RWPE2 (cell line): ENCODE results near the gene DDAH1.
A peak's percentile ranks its signal among the peaks of the same experiment; 100 is the strongest.

Experiments used
- ATAC-seq: fragments of 200-7000 bp; cut with Tn5 transposase; 3 replicates; pipeline ENCODE4 v1.9.1; 2021; ENCODE audit warnings: low read depth
- DNase-seq: peaks from one replicate; pipeline ENCODE4 v3.0.0-alpha.2; 2020; ENCODE audit warnings: low spot score
- H3K27ac ChIP-seq: fragments of 450-650 bp; 2 replicates; pipeline ENCODE4 v1.5.1; 2017; ENCODE audit warnings: mild to moderate bottlenecking; ENCODE audit not compliant: poor library complexity, severe bottlenecking
- H3K27me3 ChIP-seq: fragments of 250-450 bp; sonication (Bioruptor Pico); 2 replicates; pipeline ENCODE4 v1.5.1; 2021; ENCODE audit warnings: mild to moderate bottlenecking, moderate library complexity; ENCODE audit not compliant: insufficient read depth, poor library complexity, severe bottlenecking
- H3K36me3 ChIP-seq: fragments of 250-450 bp; sonication (Bioruptor Pico); 2 replicates; pipeline ENCODE4 v1.5.1; 2020; ENCODE audit warnings: low read depth, mild to moderate bottlenecking, moderate library complexity
- H3K4me1 ChIP-seq: fragments of 250-450 bp; sonication (Bioruptor Pico); 2 replicates; pipeline ENCODE4 v1.5.1; 2021; ENCODE audit warnings: mild to moderate bottlenecking, moderate library complexity; ENCODE audit not compliant: insufficient read depth, poor library complexity, severe bottlenecking
- H3K4me3 ChIP-seq: fragments of 250-450 bp; sonication (Bioruptor Pico); 2 replicates; pipeline ENCODE4 v1.5.1; 2021; ENCODE audit warnings: mild to moderate bottlenecking, moderate library complexity; ENCODE audit not compliant: severe bottlenecking
- H3K9me3 ChIP-seq: fragments of 250-450 bp; sonication (Bioruptor Pico); 2 replicates; pipeline ENCODE4 v1.5.1; 2021; ENCODE audit warnings: mild to moderate bottlenecking, moderate library complexity; ENCODE audit not compliant: severe bottlenecking
- CTCF ChIP-seq: fragments of 450-650 bp; IDR thresholded peaks from one replicate; pipeline ENCODE4 v1.5.1; 2017; ENCODE audit warnings: mild to moderate bottlenecking, moderate library complexity; ENCODE audit not compliant: poor library complexity, severe bottlenecking

DDAH1 gene

GRCh38 chr1:85326336-85326735, 138.6 kb downstream of the DDAH1 start:
- Histone ChIP-seq H3K27me3 (no peaks in the 10 kb centered on the region), H3K4me1 (peaks cover 67% of the 10 kb centered on the region), H3K36me3 (no peaks in the 10 kb centered on the region), H3K4me3 (no peak overlapping the region), H3K27ac (peak overlapping the region; percentile 93), H3K9me3 (no peaks in the 10 kb centered on the region)
- DNase-seq (no peak), ATAC-seq (no peak)
- TF ChIP-seq CTCF = no peak

DNA sequence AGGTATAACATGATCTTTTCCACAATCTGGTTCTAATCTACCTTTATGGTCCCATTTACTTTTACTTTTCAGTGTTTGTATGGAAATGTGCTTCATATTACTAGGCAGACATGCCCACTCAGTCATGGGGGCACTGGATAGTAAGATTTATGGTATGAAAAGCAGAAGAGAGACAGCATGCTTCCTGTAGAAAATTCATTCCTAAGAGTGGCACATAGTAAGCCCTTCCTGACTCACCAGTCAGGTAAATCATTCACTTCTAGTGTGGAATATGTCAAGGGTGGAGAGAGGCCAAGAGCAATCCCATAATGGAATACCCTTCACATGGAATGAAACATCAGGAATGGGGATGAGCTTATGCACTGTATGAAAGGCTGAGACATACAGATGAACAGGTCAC, 139.0 kb downstream of the DDAH1 start:
- Histone ChIP-seq H3K27me3 (no peaks in the 10 kb centered on the region), H3K4me1 (peaks cover 67% of the 10 kb centered on the region), H3K4me3 (no peak overlapping the region), H3K9me3 (no peaks in the 10 kb centered on the region), H3K36me3 (no peaks in the 10 kb centered on the region), H3K27ac (peak overlapping the region; percentile 93)
- DNase-seq (no peak), ATAC-seq (peak; percentile 40)
- TF ChIP-seq CTCF = no peak

DNA sequence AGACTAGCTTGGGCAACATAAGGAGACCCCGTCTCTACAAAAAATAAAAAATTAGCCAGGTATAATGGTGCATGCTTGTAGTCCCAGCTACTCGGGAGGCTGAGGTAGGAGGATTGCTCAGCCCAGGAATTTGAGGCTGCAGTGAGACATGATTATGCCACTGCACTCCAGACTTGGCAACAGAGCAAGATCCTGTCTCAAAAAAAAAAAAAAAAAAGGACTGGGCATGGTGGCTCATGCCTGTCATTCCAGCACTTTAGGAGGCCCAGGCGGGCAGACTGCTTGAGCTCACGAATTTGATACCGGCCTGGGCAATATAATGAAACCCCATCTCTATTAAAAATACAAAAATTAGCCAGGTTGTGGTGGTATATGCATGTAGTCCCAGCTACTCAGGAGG, 141.2 kb downstream of the DDAH1 start:
- ATAC-seq (no peak), DNase-seq (no peak)
- no peaks in the 10 kb centered on the region for H3K9me3 ChIP-seq
- no peak overlapping the region for H3K4me3 ChIP-seq
- no peaks in the 10 kb centered on the region for H3K36me3 ChIP-seq
- peak overlapping the region; percentile 97 for H3K27ac ChIP-seq
- H3K27me3 ChIP-seq = no peaks in the 10 kb centered on the region
- peaks cover 67% of the 10 kb centered on the region for H3K4me1 ChIP-seq
- TF ChIP-seq CTCF = no peak

- peak overlapping the region; percentile 97 for H3K27ac ChIP-seq
- H3K9me3 ChIP-seq = no peaks in the 10 kb centered on the region
- no peak for DNase-seq
- no peak for TF ChIP-seq CTCF
- peaks cover 66% of the 10 kb centered on the region for H3K4me1 ChIP-seq
- no peak overlapping the region for H3K4me3 ChIP-seq
- no peak for ATAC-seq
- no peaks in the 10 kb centered on the region for H3K36me3 ChIP-seq
- H3K27me3 ChIP-seq = no peaks in the 10 kb centered on the region
These were observed 142.3 kb downstream of the DDAH1 start for GRCh38 chr1:85322655-85323054.

DNA sequence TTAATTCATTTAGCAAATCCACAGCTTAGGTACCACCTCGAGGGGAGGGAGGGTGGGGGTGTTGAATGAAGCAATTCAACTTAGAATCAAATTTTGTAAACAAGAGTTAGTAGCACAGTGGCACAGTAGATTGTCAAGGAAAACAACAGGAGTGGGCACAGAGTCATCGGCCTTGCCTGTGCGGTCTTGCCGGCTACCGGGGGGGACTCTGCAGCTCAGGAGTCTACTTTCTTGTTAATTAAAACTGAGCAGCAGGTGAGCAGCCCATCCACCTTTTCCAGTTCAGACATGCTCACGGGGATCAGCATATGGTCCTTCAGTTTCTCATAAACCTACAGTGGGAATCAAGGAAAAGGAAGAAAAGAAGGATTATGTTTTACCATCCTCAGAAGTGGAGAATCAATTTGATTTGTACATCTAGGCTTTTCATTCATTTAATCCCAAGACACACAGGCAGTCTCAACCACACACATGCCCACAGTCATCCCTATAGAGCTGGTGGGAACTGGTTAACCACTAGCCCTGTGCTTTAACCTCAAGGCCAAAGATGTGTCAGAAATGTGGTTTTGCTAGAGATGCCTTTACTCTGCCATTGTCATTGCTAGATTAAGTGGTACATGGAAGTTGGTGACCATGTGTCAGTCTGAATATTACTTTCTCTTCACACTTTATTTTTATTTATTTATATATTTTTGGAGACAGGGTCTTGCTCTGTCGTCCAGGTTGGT, 143.6 kb downstream of the DDAH1 start:
- H3K27ac ChIP-seq = peak overlapping the region; percentile 97
- no peak for DNase-seq
- no peaks in the 10 kb centered on the region for H3K9me3 ChIP-seq
- ATAC-seq = peak; percentile 22; the same call in 2 of the 3 replicates
- H3K4me1 ChIP-seq = peaks cover 59% of the 10 kb centered on the region
- H3K27me3 ChIP-seq = no peaks in the 10 kb centered on the region
- no peak overlapping the region for H3K4me3 ChIP-seq
- no peak for TF ChIP-seq CTCF
- H3K36me3 ChIP-seq = no peaks in the 10 kb centered on the region
